NCI-H345 (cell line): Measurements from ENCODE around the gene ORAI2.
"Not testable (repeated sequence)": the region's sequence is repeated elsewhere in the genome, so short reads cannot be mapped to it uniquely, and the experiment has no call there.

Experiments
- DNase-seq: peaks from one replicate; lab custom pipeline; 2025; lab: John Stamatoyannopoulos, UW

The ORAI2 gene

DNA sequence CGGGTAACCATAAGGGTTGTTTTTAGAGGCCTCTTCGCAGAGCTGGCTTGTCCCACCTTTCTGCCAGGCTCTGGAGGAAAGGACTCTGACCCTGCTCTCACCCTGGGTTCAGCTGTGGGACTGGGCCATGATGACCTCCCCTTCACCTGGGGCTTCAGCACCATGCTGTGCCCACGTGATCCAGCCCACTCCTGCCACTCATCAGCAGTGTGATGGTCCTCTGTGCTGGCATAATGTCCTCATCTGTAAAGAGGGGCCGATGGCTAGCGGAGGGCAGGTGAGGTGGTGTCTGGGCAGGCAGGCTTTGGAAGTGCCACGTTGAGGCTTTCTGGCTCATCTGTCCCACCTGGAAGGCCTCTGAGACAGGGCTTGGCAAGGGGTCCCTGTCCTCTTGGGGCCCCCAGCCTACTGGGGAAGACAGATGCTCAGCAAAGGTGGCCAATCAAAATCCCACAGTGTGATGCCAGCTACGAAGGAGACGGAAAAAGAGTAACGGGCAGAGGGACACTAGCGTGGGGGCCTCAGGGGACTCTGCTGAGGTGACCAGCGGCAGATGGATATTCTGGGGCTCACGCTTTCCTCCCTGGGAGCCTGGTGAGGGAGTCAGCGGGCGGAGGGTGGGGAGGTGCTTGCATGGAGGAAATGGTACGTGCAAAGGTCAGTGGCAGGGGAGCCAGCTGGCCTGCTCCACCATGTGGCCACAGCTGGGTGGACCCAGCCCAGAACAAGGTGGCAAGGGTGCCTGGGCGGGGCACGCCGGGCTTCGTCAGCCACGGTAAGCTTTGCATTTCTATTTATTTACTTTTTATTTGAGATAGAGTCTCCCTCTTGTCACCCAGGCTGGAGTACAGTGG lies 36.8 kb downstream of the ORAI2 start:
- no peak for DNase-seq

DNA sequence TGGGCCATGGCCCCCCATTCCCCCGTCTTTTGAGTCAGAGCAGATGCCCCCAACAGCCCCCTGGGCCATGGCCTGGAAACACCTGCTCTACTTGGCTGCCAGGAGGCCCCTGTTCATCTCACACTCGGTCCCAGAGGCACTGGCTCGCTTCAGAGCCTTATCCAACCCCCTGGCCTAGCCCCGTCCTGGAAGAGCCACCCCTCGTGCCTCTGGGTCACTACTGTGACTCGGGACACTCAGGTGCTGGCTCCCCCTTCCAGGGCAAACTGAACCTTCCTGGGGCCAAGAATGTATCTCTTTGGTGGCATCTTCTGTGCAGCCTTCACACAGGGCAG lies 38.4 kb downstream of the ORAI2 start:
- DNase-seq: no peak

DNA sequence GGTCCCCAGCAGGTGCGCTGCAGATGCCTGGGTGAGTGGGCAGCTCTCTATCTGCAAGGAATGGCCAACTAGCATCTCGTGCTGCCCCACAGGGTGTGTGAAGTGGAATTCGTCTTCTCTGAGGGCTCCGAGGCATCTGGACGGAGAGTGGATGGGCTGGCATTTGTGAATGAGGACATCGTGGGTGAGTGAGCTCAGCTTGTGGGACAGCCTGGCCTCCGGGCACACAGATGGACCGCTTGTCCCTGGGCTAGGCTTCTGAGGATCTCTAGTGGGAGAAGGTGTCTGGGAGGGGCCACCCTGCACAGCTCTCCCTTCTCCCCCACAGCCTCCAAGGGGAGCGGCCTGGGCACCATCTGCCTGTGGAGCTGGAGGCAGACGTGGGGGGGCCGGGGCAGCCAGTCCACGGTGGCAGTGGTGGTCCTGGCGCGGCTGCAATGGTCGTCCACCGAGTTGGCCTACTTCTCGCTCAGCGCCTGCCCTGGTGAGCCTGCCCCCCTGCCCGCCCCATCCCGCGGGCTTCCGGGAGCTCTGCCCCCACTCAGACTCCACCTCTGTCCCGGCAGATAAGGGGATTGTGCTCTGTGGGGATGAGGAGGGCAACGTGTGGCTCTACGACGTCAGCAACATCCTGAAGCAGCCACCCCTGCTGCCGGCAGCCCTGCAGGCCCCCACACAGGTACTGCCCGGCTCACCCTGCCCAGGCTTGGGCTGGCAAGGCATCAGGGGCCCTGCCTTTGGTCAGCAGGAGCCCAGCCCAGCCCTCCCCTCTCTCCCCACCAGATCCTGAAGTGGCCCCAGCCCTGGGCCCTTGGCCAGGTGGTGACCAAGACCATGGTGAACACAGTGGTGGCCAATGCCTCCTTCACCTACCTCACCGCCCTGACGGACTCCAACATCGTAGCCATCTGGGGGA lies 39.0 kb downstream of the ORAI2 start:
- DNase-seq: no peak

DNA sequence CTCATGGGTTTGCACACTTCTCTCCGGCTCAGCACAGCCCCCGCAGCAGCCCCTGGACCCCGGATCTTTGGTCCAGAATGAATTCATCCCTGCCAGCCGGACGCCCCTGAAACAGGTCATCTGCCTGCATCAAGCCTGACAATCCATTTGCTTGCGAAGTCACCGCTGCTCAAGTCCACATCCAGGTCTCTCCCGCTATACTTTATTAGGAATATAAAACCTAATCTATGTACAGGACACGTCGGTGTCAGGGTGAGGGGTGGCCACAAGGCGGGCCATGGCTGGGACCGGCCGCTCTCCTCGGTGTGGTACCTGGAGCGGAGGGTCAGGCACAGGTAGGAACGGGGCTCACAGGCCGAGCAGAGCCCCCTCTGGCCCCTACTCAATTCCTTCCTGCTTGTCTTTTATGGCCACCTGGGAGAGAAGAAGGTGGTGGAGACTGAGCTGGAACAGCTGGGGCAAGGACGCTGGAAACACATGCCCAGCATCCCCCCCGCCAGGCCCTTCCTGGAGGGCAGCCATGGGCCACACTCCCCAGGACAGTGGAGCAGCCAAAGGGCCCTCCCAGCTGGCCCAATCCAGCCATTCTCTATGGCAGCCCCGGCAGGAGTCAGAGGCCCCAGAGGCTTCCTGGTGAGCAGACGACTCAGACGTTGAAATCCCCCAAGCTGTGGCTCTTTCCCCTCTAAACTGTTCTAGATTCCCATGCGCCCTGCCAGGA lies 40.1 kb downstream of the ORAI2 start:
- DNase-seq: no peak

DNA sequence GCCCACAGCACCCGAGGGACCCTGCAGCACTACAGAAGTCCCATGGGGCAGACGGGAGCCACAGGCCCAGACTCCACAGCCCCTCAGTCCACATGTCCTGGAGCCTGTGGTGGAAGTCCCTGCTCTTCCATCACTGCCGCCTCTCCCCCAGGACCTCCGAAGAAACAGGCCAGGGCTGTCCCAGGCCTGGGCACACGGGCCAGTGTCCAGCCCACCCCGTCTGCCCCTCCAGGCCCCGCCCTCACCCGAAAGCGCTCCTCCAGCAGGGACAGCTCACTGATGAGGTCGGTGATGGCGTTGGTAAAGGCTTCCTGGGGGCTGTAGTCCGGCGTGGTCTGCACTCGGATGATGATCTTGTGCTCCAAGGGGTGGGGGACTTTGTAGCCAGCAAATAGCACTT lies 40.7 kb downstream of the ORAI2 start:
- DNase-seq: not testable (repeated sequence)

DNA sequence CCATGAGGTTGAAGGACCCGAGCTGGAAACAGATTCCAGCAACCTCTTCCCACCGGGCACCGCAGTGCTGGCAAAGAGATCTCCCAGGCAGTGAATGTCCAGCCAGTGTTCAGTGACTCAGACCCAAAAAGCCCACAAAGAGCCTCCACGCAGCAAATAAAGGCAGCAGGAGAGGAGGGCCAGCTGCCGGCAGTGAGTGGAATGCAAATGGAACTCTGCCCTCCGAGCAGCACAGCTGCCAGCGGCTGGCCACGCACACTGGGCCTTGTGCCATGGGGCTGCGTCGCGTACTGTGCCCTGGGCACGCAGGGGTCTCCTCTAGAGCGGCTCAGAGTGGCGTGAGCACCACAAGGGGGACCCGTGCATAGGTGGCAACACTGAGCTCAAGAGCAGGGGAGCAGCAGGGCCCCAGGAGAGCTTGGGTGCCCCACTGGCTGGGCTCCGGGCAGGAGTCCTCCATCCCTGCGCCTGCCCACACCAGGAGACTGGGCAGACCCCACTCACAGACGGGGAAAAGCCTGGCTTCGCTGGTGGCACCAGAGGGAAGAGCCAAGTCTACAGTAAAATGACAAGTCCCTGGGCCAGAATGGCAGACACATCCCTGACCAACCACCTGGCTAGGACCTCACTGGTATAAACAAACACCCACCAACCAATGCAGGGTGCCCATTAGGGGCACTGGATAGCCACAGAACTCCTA lies 41.5 kb downstream of the ORAI2 start:
- DNase-seq: not testable (repeated sequence)

DNA sequence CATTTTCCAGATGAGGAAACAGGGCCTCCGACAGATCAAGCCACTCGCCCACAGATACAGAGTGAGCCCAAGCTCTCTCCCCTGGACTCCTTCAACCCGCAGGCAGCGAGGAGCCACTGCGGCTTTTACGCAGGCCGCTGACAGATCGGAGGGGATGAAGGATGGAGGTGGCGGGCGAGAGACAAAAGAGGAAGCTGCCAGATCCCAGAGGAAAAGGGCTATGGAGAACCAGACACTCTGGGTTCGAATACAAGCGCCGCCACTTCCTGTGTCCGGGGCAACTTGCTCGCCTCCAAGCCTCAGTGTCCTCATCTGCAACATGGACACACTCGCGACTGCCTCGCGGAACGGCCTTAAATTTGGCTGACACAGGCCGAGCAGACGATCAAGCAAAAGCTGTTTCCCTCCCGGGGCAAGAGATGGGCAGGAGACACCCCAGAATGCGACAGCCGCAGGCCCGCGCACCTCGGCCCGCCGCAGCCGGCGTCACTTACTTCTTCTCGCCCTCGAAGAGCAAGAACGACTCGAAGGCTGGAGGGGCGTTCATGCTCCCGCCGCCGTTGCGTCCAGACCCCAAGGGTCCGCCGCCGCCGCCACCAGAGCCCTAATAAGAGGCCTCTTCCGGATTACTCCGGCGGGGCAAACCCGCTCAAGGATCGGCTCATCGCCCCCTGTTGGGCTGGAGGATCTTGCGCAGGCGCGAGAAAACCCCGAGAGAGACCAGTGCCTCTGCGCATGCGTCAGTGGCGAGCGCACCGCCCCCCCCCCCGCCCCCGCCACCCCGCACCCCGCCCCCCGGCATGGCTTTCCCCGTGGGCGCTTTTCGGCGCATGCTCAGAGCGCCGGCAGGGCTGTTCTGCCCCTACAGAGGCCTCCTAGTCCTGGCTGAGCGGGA lies 45.2 kb downstream of the ORAI2 start, which contains the start of gene POLR2J:
POLR2J (minus strand) TSS at position 609 of the 895 bp plus-strand sequence; CDS start at position 547, 62 bp downstream.
- not testable (repeated sequence) for DNase-seq

DNA sequence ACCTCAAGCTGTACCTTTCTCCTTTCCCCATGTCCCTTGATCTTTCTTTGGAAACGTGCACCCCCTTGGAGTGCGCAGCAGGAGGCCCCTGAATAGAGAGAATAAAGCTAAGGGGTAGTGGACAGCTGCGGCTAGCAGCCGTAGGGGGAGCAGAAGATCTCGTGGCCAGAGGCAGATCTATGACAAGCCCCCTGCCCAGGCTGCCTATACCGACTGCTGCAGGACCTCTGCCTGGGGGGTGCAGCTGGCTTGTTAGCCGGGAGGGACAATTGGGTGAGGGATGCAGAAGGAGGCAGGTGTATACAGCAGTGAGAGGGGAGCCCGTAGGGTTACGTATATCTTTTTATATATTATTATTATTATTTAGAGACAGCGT lies 45.8 kb downstream of the ORAI2 start:
- not testable (repeated sequence) for DNase-seq

DNA sequence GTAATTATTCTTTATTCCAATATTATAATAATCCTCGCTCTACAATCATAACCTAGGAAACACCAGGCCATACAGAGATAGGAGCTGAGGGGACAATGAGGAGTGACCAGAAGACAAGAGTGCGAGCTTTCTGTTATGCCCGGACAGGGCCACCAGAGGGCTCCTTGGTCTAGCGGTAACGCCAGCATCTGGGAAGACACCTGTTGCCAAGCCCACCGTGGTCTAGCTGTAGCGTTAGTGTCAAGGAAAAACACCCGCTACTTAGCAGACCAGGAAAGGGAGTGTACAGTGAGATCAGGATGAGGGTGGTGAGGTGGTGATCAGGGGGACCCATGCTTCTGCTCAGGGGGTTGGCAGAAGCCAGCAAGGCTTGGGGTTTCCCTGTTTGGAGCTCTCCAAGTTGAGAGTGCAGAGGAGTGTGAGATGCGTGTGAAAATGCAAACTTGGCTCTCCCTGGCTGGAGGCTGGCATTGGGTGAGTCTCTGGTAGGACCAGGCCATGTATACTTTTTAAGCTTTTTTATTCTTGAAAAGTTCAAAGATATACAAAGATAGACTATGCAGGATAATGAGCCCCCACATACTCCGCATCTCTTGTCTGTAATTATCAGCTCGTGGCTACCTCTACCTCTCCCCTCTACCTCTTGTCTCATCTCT lies 46.7 kb downstream of the ORAI2 start:
- not testable (repeated sequence) for DNase-seq

DNA sequence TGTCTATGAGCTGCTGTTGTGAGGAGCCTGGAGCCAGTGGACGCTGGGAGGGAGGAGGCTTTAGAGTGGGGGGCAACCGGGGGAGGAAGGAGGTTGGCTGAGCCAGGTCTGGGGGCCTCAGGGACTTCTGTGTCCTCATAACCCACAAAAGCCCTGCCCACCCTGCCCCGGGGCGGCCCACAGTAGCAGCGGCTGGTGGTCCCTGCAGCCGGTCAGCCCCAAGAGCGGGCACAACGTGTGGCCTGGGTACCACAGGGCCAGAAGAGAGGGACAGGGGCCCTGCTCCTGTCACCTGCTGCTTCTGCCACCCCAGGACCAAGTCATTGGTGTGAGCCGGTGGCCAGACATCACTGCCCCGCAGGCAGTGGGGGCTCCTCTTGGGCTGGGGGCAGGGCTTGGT lies 48.6 kb downstream of the ORAI2 start:
- DNase-seq: not testable (repeated sequence)

DNA sequence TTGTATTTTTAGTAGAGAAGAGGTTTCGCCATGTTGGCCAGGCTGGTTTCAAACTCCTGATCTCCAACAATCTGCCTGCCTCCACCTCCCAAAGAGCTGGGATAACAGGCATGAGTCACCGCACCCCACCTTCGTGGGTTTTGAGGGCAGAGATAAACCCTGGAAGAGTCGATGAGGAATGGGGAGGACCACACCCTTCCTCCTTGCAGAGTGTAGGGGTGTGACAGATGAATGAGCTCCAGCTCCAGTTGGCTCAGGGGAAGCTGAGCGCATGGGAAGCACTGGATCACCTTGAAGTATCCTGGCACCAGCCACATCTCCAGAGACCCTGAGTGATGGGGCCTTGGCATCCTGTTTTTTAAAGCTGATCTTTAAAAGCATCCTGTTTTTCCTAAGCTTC lies 50.9 kb downstream of the ORAI2 start:
- DNase-seq: not testable (repeated sequence)

DNA sequence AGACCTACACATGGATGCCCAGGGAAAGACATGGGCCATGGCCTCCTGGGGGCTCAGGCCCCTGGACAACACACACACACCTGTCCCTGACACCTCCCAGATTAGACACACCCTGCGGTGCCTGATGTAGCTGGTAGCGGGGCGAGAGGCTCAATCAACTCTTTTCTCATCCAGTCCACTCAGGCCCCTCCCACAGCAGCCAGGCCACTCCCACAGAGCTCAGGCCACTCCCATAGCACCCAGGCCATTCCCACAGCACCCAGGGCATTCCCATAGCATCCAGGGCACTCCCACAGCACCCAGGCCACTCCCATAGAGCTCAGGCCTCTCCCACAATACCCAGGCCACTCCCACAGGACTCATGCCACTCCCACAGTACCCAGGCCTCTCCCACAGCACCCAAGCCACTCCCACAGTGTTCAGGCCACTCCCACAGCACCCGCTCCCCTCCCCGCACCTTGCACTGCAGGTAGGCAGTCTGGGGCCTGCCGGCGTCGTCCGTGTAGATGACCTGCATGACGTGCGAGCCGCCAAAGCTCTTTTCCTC lies 57.2 kb downstream of the ORAI2 start:
- not testable (repeated sequence) for DNase-seq

DNA sequence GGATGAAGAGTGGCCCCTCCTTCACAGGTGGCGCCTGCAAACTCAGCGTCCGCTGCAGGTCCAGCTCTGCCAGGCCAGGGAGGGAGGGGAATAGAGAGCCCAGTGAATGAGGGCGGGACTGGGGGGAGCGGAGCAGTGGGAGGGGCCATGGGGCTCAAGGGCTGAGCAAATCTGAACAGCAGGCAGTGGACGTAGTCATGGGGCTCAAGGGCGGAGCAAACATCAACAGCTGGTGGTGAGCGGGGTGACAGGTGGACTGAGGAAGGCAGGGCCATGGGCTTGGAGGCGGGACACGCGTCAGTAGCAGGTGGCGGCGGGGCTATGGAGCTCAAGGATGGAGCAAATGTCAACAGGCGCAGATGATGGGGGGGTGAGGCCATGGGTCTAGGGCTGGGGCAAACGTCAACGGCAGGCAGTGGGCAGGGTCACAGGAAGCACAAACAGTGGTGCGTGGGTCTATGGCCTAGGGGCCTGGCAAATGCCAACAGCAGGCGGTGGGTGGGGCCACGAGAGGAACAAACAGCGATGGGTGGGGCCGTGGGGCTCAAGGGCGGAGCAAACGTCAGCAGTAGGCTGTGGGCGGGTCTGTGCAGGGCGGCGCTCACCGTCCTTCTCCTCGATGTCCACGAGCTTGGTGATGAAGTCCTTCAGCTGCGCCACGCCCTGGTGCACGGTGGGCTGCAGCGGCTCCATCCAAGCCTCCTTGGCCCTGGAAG lies 60.0 kb downstream of the ORAI2 start:
- not testable (repeated sequence) for DNase-seq

DNA sequence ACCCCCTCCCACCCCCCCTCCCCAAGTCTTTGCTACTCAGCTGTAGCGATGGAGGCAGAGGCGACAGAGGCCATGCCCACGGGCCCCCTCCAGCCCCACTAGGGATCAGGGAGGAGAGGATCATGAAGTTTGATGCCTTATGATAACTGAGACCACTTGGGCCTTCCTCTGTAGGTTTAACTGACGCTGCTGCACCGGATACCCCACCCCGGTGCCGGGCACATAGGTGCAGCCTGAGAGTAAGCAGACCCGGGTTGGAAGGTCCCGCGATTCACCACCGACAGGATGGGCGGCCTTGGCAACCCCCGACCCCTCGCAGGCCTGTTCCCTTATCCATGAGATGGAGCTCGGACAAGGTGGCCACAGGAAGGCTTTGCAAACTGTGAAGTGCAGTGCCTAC lies 60.7 kb downstream of the ORAI2 start:
- DNase-seq: not testable (repeated sequence)

DNA sequence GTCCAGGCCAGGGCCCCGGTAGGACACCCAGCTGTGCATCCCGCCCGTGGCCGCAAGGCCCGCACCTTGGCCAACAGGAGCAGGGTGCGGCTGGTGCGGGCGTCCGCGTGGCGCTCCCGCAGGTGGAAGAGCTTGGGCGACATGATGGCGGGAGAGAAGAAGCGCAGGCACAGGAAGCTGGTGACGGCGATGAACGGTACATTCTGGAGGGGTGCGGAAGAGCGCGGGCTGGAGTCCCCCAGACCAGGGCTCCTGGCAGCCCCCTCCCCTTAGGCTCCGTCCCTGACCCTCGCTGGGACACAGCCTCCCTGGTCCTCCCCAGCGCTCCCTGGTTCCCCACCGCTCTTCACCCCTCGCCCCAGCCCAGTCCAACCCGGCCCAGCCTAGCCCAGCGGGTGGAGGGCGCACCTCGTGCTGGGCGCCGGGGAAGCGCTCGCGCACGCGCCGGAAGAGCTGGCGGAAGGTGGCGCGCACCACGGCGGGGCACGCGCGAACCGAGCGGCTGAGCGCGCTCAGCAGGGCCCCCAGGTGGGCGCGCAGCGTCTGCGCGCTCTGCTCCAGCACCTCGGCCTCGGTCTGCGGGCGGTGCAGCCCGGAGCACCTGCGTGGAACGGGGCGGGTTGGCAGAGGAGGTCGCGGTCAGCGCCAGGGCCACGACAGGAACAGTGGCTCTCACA lies 61.2 kb downstream of the ORAI2 start:
- not testable (repeated sequence) for DNase-seq

DNA sequence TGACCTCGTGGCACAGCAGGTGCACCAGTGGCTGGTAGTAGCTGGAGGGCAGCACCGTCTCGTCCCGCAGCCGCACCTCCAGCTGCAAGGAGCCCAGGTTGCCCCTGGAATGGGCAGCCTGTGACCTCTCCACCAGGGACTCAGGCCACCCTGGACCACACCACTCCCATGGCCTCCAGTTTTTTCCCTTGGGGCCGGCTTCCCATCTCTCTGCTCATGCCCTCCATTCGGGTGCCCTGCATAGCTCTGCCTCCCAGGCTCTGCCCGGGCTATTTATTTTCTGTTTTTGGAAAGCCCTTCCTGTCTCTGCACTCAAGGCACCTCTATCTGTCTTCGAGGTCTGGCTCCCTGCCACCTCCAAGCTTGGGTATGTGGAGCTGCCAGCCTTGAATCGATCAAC lies 63.5 kb downstream of the ORAI2 start:
- not testable (repeated sequence) for DNase-seq

DNA sequence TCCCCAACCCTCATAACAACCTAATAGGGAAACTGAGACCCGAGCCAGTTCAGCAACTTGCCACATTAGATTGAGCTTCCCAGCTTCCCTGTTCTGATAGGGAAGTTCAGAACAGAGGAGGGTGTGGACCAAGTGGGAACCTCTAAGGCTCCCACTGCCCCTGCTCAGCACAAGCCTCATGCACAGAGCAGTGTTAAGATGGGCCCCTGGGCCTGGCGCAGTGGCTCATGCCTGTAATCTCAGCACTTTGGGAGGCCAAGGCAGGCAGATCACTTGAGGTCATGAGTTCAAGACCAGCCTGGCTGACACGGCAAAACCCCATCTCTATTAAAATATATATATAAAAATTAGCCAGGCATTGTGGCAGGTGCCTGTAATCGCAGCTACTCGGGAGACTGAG lies 63.9 kb downstream of the ORAI2 start:
- DNase-seq: not testable (repeated sequence)

DNA sequence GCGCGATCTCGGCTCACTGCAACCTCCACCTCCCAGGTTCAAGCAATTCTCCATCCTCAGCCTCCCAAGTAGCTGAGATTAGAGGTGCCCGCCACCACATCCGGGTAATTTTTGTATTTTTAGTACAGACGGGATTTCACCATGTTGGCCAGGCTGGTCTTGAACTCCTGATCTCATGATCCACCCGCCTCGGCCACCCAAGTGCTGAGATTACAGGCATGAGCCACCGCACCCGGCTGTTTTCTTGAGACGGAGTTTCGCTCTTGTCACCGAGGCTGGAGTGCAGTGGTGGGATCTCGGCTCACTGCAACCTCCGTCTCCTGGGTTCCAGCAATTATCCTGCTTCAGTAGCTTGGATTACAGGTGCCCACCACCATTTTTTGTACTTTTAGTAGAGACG lies 64.9 kb downstream of the ORAI2 start:
- DNase-seq: not testable (repeated sequence)
